Upper lobe of left lung (tissue), 4 donors: ENCODE measurements around the gene FKBP8.
"Not testable (repeated sequence)": the region's sequence is repeated elsewhere in the genome, so short reads cannot be mapped to it uniquely, and the experiment has no call there.

Experiments used
- CTCF ChIP-seq, 6 experiments: fragments of 450-650 bp in 4 of 6; fragments of 200-600 bp in 2 of 6; sonication (generic) in 2 of 6; IDR thresholded peaks; one replicate each; pipeline ENCODE4 v1.5.1; 2016 to 2019; ENCODE audit warnings: antibody characterized with exemption in 6 of 6
- POLR2AphosphoS5 ChIP-seq, 2 donors: sonication (generic); formaldehyde crosslinking; IDR thresholded peaks; one replicate each; pipeline ENCODE4 v1.5.1; 2017; ENCODE audit warnings: antibody characterized with exemption in 2 of 2

GRCh38 chr19:18592732-18593131 is 49.4 kb upstream of the FKBP8 start:
- not testable (repeated sequence) for TF ChIP-seq CTCF, POLR2AphosphoS5 (IDR thresholded peaks at IDR 0.05)
